HG03342 (cell line): Measurements from ENCODE around the gene PPP1R13B.

Experiments used
- ATAC-seq: cut with Tn5 transposase; IDR thresholded peaks from one replicate; pipeline ENCODE4 v1.9.1; 2021; ENCODE audit warnings: mild to moderate bottlenecking, moderate library complexity; ENCODE audit not compliant: unreplicated experiment

PPP1R13B gene

DNA sequence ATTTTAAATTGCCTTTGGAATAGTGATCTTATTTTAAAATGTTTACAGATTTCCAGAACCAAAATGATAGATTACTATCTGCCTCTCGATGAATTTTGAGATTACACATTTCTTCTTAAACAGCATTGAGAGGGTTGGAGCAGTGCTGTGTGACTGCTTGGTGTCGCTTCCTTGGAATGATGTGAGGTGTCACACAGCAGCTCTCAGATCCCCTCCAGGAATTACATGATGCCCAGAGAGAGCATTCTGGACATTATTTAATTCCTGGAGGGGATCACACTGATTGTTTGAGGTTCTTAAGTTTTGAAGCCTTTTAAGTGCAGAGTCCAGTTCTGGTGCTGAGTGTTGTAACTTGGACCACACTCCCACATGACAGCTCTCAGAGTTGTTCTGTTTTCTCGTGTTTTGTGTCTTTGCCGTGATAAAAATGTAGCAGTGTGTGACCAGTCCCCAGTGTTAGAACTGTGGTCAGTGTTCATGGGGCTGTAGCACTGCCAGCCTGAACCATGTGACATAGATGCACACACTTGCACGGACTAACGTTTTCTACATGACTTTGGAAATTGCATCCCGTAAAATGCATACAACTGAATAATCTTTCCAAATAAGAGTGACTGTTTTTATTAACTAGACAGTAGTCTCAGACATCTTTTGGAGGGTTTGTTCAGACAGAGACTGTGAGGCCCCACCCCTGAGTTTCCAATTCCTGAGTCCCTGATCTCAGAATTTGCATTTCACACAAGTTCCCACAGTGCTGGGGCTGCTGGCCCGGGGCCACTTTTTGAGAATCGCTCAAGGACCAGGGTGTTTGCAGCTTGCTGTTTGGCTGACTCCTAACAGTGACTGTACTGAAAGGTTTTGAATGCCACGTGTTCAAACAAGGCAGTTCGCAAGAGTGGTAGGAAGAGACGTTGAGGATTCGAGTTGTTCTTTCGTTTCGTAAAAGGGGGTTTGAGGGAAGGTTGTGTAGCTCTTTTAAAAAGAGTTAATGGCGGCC, 158.2 kb downstream of the PPP1R13B start:
- no peak for ATAC-seq

DNA sequence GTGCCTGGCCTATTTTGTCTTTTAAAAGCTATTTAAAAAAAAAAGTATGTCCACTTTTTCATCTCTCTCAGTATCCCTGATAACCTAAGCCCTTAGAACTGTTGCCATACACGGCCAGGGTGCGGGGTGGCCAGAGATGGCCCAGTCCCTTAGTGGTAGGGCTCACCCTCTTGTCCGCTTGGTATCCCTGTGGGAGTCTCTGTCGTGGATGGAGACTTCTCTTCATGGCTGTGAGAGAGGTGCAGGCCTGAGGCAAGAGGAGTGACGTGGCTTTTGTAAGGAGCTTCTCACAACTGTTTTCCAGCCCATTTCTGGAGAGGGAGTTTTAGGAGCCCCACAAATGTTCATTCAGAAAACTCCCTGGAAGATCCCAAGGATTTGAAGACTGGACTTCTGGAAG, 158.9 kb downstream of the PPP1R13B start:
- ATAC-seq, result no peak

DNA sequence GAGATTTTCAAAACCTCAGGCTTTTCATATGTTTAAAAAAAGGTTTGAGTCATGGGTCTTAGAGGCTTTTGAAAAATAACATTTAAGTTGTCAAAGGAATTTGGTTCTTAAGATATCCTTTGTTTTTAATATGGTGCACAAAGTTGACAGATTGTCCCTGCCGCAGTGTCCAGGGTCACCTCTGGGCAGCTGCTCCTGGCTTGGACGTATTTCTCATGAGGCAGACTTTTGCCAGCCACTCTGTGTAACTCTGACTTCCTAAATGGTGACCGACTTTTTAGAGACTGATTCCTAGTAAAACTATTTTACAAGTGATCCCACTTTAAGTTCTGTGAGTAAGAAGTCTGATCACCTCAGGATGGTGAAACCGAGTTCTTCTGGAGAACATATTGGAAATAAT, 159.7 kb downstream of the PPP1R13B start:
- ATAC-seq, result no peak

DNA sequence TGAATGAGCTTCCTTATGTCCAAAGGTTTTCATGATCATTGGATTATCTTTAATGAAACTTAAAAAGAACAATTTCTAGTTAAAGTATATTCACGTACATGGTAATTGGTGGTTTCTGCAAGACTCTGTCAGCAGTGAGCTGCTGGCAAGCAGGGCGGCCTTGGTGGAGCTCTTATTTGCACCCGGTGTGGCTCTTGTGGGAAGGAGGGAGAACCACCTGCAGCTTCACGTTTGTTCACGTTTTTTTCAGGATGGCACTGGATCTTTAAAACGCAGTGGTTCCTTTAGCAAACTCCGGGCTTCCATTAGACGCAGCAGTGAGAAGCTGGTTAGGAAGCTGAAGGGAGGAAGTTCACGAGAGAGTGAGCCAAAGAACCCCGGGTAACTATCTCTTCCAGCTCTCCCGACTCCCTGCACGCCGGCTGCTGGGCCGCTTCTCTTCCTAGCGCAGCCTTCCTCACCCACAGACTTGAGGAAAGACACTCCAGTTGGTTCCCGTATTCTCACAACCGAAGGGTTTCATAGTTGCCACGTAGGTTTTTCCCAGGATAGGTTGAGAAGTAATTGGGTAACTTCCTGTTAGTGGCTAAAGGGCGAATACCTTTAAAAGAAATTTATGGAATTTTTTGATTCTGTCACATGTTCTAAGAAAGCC, 160.4 kb downstream of the PPP1R13B start:
- no peak for ATAC-seq

DNA sequence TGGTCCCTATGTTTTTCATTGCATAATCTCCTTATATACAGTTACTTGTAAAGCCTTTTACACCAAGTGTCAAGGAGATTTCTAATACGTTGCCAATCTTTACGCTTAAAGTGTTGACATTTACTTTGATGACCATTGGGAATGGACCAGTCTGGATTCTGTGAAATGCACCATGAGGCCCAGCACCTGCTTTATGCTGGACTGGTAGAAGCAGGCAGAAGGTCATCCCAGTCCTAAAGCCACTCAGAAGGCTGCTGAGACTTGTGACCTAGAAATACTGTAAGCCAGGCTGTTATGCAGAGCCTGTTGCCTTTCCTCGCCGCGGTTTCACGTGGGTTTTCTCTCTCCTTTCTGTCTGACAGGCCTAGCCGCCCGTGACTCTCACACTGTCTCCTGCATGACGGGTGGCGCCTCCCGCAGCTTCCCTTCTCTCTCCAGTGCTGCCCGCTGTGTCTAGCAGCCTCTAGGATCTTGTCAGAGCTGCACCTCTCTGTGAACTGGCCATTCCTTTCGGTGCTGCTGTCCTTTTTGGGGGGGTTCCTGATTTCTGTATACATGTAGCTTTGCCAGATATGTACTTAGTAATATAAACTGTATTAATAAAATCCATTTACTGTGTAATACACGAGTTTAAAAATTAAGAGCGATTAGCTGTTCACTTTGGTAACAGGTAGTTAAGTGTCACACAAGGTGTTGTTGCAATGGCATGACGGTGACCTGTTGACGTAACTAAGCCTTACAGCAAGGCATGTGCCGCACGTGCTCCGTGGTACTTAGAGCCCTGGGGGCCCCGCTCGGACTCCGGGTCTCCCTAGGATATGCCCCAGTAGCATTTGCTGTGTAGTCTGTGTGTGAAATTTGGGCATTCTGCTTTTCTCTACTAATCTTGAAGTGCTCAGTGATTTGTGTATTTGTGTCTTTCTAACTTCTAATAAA, 161.8 kb downstream of the PPP1R13B start:
- no peak for ATAC-seq

DNA sequence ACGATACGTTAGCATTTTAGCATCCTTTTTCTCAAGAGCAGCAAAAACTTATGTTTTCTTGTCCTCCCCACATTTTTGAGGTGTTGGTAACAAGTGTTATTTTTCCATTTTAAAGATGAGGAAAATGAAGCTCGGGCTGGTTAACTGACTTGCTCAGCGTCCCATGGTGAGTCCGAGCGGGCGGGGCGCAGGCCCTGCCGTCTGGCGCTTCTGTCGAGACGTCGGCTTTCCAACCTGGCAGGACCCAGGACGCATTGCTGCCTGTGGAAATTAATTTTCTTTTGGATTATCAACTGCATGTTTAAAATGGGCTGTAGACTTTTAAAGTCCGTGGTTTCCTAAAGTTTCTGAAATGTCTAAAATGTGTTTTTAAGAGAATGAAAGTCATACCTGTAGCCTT, 162.5 kb downstream of the PPP1R13B start:
- ATAC-seq, result no peak

DNA sequence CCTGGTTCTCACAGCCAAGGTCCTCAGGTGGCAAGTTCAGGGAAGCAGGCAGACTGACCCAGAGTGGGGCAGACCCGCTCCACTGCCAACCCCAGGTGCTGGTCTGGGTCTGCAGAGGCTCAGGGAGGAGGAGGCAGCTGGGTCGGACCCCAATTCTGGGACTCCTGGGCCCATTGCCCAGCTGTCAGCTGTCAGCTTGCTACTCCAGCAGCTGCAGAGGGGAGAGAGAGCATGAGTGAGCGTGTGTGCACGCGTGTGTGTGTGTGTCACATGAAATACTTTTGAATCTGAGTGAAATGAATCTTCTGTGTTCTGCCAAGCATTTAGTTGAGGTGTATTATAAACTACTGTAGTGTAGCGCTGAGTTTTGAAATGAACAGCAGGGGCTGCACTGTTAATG, 162.9 kb downstream of the PPP1R13B start:
- ATAC-seq, result no peak
